Esophagus muscularis mucosa (tissue), 4 donors: ENCODE measurements around the gene PPP1R16B. TPM values are rescaled to one million over a fixed set of nuclear protein-coding genes. Genes with fewer than 3 reads are reported as not detected.

ENCODE experiments used
- DNase-seq: peaks from one replicate; pipeline ENCODE4 v3.0.0-alpha.2; 2017; ENCODE audit errors: extremely low spot score
- H3K27ac ChIP-seq, 4 donors: fragments of 200-600 bp; sonication (generic); replicated peaks in 1 of 4; 1 replicate in 3 of 4; 2 replicates in 1 of 4; pipeline ENCODE4 v1.5.1; 2016 to 2019; ENCODE audit warnings: mild to moderate bottlenecking in 1 of 4
- H3K27me3 ChIP-seq, 4 donors: fragments of 200-600 bp; sonication (generic); one replicate each; pipeline versions ENCODE4 v1.5.1 to v1.6.0; 2016 to 2019
- H3K36me3 ChIP-seq, 4 donors: fragments of 200-600 bp; sonication (generic); one replicate each; pipeline ENCODE4 v1.5.1; 2016 to 2019
- H3K4me1 ChIP-seq, 4 donors: fragments of 200-600 bp; sonication (generic); one replicate each; pipeline ENCODE4 v1.5.1; 2016 to 2019
- H3K4me3 ChIP-seq, 4 donors: fragments of 200-600 bp; sonication (generic); 1 replicate in 2 of 4; 2 replicates in 2 of 4; pipeline ENCODE4 v1.5.1; 2016 to 2019; ENCODE audit warnings: mild to moderate bottlenecking in 4 of 4, moderate library complexity in 1 of 4
- H3K9me3 ChIP-seq, 4 donors: fragments of 200-600 bp; sonication (generic); 1 replicate in 3 of 4; 2 replicates in 1 of 4; pipeline ENCODE4 v1.5.1; 2016 to 2019
- EP300 ChIP-seq: sonication (generic); formaldehyde crosslinking; IDR thresholded peaks from one replicate; pipeline ENCODE4 v1.6.1; 2017; ENCODE audit warnings: antibody characterized with exemption
- POLR2A ChIP-seq: fragments of 450-650 bp; IDR thresholded peaks from one replicate; pipeline ENCODE4 v1.6.1; 2017; ENCODE audit warnings: antibody characterized with exemption, moderate library complexity, mild to moderate bottlenecking, low read depth
- POLR2AphosphoS5 ChIP-seq, 2 donors: sonication (generic); formaldehyde crosslinking; IDR thresholded peaks; one replicate each; pipeline ENCODE4 v1.6.1; 2017; ENCODE audit warnings: antibody characterized with exemption in 2 of 2
- WGBS: methylation state at CpG from one replicate; pipeline ENCODE4 v1.1.5; 2018; 5-methylcytosine and 5-hydroxymethylcytosine counted together
- intact Hi-C: fragments of 100-400 bp; cut with DNase I; formaldehyde crosslinking; loops from one replicate; pipeline ENCODE4 v1.15.1; 2023
- total RNA-seq, 4 donors: library from RNA; depleted of rRNA; stranded (reverse); fragments of >200 nt; gene quantifications; one replicate each; pipeline versions ENCODE4 v1.1.0 to v1.2.1, GENCODE V29; 2016
- TF ChIP-seq, protein P1 (sequence below), 3 experiments: fragments of 200-600 bp in 2 of 3; fragments of 450-650 bp in 1 of 3; sonication (generic) in 2 of 3; IDR thresholded peaks; one replicate each; pipeline ENCODE4 v1.5.1; 2017 to 2019; ENCODE audit warnings: antibody characterized with exemption in 3 of 3, mild to moderate bottlenecking in 2 of 3, moderate library complexity in 1 of 3

PPP1R16B gene
- total RNA-seq, 4 donors from 2014 or later: 3.7 to 12.1 (median 6.8) TPM

DNA sequence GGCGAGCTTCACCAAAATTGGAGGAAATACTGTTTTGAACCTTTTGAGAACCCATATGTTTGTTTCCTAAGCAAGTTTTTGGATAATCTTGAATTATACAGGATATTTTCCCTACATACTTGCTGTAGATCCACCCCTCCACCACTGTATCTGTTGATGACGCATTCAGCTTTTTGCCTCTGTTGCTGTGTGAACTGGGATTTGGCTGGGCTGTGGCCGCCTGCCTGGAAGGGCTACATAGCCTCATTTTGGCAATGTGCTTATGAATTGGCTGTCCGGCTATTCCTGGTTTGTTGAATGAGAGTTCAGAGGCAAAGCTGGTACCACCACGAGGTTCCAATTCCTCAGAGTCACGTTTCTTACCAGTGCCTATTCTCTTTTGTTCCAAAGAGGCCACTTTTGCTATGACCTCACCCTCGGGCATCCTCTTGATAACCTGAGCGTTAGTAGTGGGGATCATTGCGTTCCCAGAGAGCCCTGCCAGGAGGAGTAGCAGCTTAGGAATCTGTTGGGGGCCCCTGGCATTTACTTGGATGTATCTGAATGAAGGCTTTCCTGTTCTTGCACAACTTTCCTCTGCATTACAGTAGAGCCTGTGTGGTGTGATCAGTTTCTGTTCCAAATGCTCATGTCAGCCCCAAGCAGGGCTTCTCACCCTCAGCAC lies 127.1 kb downstream of the PPP1R16B start:
- 84% methylated on average over 9 of the region's 9 CpGs for WGBS
- peak overlapping the region in 2 of 4 donors; percentile 5 to 22 for H3K4me3 ChIP-seq
- H3K4me1 ChIP-seq: peaks cover 0 to 69% (median 9%) of the 10 kb centered on the region in 4 donors
- H3K36me3 ChIP-seq: peaks cover 0 to 13% (median 0%) of the 10 kb centered on the region in 4 donors
- H3K27ac ChIP-seq: peak overlapping the region; percentile 77 to 91 (median 85)
- no peaks in the 10 kb centered on the region for H3K27me3 ChIP-seq
- intact Hi-C loops: no loop called here
- H3K9me3 ChIP-seq: no peaks in the 10 kb centered on the region
- no peak for TF ChIP-seq EP300
- peak in 1 of 2 donors; percentile 59 for TF ChIP-seq POLR2AphosphoS5 (IDR thresholded peaks at IDR 0.05)
- peak; percentile 92 for DNase-seq

DNA sequence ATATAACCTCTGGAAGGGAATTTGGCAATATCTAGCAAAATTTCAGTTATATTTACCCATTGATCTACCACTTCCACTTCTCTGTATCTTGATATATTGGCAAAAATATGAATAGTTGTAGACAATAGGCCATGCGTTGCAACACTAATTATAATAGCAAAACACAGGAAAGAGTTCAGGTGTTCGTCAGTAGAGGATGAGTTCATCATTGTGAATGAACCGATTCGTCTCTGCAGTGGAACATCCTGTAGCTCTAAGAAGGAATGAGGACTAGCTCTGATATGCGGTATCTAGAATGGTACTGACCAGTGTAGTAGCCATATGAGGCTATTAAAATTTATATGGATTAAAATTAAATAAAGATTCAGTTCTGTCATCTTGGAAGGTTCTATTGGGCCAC lies 129.0 kb downstream of the PPP1R16B start:
- H3K27ac ChIP-seq: peak overlapping the region in 2 of 4 donors; percentile 90 to 91
- H3K9me3 ChIP-seq: no peaks in the 10 kb centered on the region
- WGBS: 87% methylated on average over 5 of the region's 5 CpGs
- TF ChIP-seq, protein P1, sequence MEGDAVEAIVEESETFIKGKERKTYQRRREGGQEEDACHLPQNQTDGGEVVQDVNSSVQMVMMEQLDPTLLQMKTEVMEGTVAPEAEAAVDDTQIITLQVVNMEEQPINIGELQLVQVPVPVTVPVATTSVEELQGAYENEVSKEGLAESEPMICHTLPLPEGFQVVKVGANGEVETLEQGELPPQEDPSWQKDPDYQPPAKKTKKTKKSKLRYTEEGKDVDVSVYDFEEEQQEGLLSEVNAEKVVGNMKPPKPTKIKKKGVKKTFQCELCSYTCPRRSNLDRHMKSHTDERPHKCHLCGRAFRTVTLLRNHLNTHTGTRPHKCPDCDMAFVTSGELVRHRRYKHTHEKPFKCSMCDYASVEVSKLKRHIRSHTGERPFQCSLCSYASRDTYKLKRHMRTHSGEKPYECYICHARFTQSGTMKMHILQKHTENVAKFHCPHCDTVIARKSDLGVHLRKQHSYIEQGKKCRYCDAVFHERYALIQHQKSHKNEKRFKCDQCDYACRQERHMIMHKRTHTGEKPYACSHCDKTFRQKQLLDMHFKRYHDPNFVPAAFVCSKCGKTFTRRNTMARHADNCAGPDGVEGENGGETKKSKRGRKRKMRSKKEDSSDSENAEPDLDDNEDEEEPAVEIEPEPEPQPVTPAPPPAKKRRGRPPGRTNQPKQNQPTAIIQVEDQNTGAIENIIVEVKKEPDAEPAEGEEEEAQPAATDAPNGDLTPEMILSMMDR (IDR thresholded peaks at IDR 0.05): no peak
- TF ChIP-seq POLR2A (no peak), POLR2AphosphoS5 (IDR thresholded peaks at IDR 0.05) (peak in 1 of 2 donors; percentile 56), EP300 (no peak)
- H3K4me1 ChIP-seq: peaks cover 0 to 73% (median 6%) of the 10 kb centered on the region in 4 donors
- intact Hi-C loops: no loop called here
- peaks cover 0 to 30% (median 3%) of the 10 kb centered on the region in 4 donors for H3K36me3 ChIP-seq
- no peaks in the 10 kb centered on the region for H3K27me3 ChIP-seq
- no peak for DNase-seq
- no peak overlapping the region for H3K4me3 ChIP-seq

DNA sequence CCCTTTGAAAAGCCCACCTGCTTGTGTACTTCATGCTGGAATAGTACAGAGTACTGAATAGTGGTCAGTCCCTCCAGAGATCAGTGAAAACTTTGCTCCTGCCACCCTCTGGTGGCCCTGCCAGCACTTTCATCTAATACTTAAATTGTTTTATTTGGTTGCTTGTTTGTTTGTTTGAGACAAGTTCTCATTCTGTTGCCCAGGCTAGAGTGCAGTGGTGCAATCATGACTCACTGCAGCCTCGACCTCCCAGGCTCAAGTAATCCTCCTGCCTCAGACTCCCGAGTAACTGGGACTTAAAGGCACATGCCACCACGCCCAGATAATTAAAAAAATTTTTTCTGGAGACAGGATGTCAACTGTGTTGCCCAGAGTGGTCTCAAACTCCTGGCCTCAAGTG lies 129.8 kb downstream of the PPP1R16B start:
- no peak for TF ChIP-seq POLR2A
- TF ChIP-seq POLR2AphosphoS5 (IDR thresholded peaks at IDR 0.05): peak in 1 of 2 donors; percentile 18
- no peak for DNase-seq
- 62% methylated on average over 3 of the region's 3 CpGs for WGBS
- H3K27ac ChIP-seq: peak overlapping the region in 2 of 4 donors; percentile 90 to 91
- no peak overlapping the region for H3K4me3 ChIP-seq
- H3K36me3 ChIP-seq: peaks cover 0 to 38% (median 3%) of the 10 kb centered on the region in 4 donors
- H3K4me1 ChIP-seq: peaks cover 0 to 76% (median 6%) of the 10 kb centered on the region in 4 donors
- intact Hi-C loops: no loop called here
- no peaks in the 10 kb centered on the region for H3K9me3 ChIP-seq
- H3K27me3 ChIP-seq: no peaks in the 10 kb centered on the region

DNA sequence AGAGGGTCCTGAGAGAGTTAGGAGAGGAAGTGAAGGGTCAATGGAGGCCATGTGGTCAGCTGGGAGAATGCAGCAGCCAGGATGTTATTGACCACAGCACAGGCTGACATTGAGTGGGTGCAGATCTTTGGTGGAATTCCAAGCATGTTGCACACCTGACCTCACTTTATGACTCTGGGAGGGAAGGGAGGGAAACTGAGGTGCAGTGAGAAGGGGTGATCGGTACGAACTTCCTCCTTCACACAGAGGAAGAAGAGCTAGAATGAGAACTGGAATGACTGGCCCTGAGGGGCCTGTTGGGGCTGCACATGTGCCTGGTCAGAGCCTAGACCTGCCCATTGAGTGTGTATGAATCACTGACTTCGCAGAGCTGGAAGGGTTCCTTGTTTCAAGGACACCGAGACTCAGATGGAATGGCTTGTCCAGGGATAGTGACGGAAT lies 130.5 kb downstream of the PPP1R16B start:
- Histone ChIP-seq H3K4me3 (no peak overlapping the region), H3K27ac (peak overlapping the region in 2 of 4 donors; percentile 52 to 90), H3K27me3 (no peaks in the 10 kb centered on the region), H3K36me3 (peaks cover 0 to 44% (median 3%) of the 10 kb centered on the region in 4 donors), H3K4me1 (peaks cover 0 to 73% (median 4%) of the 10 kb centered on the region in 4 donors), H3K9me3 (no peaks in the 10 kb centered on the region)
- no peak for TF ChIP-seq EP300
- TF ChIP-seq POLR2A: no peak
- TF ChIP-seq POLR2AphosphoS5 (IDR thresholded peaks at IDR 0.05): peak in 1 of 2 donors; percentile 65
- TF ChIP-seq, protein P1 (IDR thresholded peaks at IDR 0.05): no peak
- intact Hi-C loops: no loop called here
- DNase-seq: no peak
- 83% methylated on average over 5 of the region's 5 CpGs for WGBS

DNA sequence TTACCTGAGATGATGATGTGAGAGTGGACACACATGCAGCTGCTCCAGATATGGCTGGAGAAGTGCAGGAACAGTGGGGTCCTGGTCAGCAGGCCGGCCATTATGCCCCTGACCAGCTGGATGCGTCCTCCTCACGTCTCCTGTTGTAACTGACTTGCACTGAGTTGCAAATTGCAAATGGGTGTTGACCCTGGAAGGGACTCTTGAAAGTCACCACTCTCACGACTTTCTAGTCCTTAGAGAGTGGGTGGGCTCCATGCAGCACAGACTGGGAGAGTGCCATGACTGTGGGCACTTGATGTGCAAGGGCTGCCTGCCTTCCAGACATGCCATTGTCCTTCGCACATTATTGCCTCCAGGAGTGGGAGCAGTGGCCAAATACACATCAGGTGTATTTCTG lies 131.5 kb downstream of the PPP1R16B start:
- Histone ChIP-seq H3K4me3 (no peak overlapping the region), H3K9me3 (no peaks in the 10 kb centered on the region), H3K27ac (peak overlapping the region in 2 of 4 donors; percentile 52 to 90), H3K36me3 (peaks cover 0 to 53% (median 3%) of the 10 kb centered on the region in 4 donors), H3K27me3 (no peaks in the 10 kb centered on the region), H3K4me1 (peaks cover 0 to 63% (median 4%) of the 10 kb centered on the region in 4 donors)
- TF ChIP-seq POLR2AphosphoS5 (IDR thresholded peaks at IDR 0.05) (peak in 1 of 2 donors; percentile 53), EP300 (no peak), POLR2A (no peak)
- TF ChIP-seq, protein P1 (IDR thresholded peaks at IDR 0.05): no peak
- DNase-seq: no peak
- 94% methylated on average over 5 of the region's 5 CpGs for WGBS
- intact Hi-C loops: no loop called here
